GM12874 (cell line): Measurements from ENCODE around the gene PEX11G.

ENCODE experiments used
- CTCF ChIP-seq: IDR thresholded peaks from 2 replicates; pipeline ENCODE4 v1.5.1; 2011; ENCODE audit warnings: low read depth, mild to moderate bottlenecking, control low read depth, low read length, moderate library complexity; ENCODE audit not compliant: insufficient read depth

The PEX11G gene

GRCh38 chr19:7427944-7428343 lies 60.9 kb downstream of the PEX11G start:
- TF ChIP-seq CTCF = no peak

GRCh38 chr19:7426986-7427385 lies 61.8 kb downstream of the PEX11G start:
- no peak for TF ChIP-seq CTCF
